Cardiac fibroblast (primary cell): ENCODE data around the gene NAP1L5.

Experiments used
- DNase-seq, 2 donors: peaks; one replicate each; pipeline versions ENCODE4 v3.0.0 to v3.0.0-alpha.2; 2010; ENCODE audit warnings: low read depth in 2 of 2
- H3K4me3 ChIP-seq, 2 donors: replicated peaks in 1 of 2; 1 replicate in 1 of 2; 2 replicates in 1 of 2; pipeline ENCODE4 v1.5.1; 2011; ENCODE audit warnings: low read depth in 2 of 2, low read length in 2 of 2, mild to moderate bottlenecking in 2 of 2, moderate library complexity in 1 of 2
- TF ChIP-seq, protein P1 (sequence below): IDR thresholded peaks from one replicate; pipeline ENCODE4 v1.5.1; 2011; ENCODE audit warnings: low read depth, mild to moderate bottlenecking, low read length, inconsistent platforms

The NAP1L5 gene

DNA sequence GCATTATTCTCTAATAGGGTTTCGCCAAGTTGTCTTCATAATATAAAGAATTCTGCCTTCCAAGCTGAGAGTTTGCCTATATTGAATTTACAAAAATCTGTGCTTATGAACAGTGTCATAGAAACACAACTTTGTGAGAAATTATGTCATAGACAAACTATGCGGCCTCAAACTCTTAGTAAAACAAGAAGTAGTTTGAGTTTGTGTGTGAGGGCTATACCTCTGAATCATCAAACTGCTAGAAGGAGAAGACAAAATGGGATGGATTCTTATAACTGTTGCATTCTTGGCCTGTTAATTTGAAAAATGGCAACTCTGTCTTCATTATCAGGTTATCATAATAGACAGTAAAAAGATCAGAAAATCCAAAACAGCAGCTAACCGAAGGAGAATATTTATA lies 46.1 kb upstream of the NAP1L5 start:
- H3K4me3 ChIP-seq, result no peak overlapping the region
- TF ChIP-seq, protein P1, sequence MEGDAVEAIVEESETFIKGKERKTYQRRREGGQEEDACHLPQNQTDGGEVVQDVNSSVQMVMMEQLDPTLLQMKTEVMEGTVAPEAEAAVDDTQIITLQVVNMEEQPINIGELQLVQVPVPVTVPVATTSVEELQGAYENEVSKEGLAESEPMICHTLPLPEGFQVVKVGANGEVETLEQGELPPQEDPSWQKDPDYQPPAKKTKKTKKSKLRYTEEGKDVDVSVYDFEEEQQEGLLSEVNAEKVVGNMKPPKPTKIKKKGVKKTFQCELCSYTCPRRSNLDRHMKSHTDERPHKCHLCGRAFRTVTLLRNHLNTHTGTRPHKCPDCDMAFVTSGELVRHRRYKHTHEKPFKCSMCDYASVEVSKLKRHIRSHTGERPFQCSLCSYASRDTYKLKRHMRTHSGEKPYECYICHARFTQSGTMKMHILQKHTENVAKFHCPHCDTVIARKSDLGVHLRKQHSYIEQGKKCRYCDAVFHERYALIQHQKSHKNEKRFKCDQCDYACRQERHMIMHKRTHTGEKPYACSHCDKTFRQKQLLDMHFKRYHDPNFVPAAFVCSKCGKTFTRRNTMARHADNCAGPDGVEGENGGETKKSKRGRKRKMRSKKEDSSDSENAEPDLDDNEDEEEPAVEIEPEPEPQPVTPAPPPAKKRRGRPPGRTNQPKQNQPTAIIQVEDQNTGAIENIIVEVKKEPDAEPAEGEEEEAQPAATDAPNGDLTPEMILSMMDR, result no peak
- DNase-seq, result peak; percentile 41 to 87

DNA sequence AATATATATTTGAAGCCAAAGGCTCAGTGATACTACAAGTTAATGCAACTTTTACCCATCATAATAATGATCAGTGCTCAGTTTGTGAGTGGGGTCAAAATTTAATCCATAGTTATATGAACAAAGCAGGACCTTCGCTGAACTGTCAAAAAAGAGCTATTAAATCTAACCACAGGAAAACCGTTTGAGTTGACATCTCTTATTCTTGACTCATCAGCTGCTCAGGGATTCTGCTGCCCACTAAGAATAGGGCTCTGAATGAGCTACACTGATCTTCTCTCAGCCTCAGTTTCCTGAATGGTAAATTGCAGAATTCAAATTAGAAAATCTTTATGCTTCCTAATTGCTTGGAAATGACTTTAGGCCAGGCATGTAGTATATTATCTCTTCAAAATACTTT lies 44.9 kb upstream of the NAP1L5 start:
- DNase-seq, result no peak
- TF ChIP-seq, protein P1, result no peak
- no peak overlapping the region for H3K4me3 ChIP-seq

DNA sequence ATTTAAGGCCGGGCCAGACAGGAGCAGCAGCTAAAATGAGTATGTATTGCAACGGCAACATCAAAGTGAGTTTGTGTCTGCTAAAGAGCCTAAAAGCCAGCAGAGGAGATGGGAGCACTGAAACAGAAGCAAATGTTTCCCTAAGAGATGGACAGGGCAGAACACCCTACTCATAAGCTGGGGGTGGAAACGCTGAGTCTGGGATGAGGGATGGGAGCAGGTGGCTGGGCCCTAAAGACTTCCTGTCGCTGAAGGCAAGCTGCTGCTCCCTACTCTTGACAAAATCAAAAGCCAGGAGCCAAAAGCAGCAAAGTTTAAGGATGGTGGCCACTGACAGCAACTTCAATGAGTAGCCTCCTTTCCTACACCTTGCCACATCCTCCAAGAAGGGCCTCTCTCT lies 40.6 kb upstream of the NAP1L5 start:
- no peak overlapping the region for H3K4me3 ChIP-seq
- DNase-seq, result no peak
- TF ChIP-seq, protein P1, result no peak

- H3K4me3 ChIP-seq, result no peak overlapping the region
- TF ChIP-seq, protein P1, result no peak
- no peak for DNase-seq
These were observed 39.8 kb upstream of the NAP1L5 start for GRCh38 chr4:88737307-88737941.

- TF ChIP-seq, protein P1, result no peak
- no peak for DNase-seq
- H3K4me3 ChIP-seq, result no peak overlapping the region
These were observed 38.6 kb upstream of the NAP1L5 start for GRCh38 chr4:88736264-88736663.

DNA sequence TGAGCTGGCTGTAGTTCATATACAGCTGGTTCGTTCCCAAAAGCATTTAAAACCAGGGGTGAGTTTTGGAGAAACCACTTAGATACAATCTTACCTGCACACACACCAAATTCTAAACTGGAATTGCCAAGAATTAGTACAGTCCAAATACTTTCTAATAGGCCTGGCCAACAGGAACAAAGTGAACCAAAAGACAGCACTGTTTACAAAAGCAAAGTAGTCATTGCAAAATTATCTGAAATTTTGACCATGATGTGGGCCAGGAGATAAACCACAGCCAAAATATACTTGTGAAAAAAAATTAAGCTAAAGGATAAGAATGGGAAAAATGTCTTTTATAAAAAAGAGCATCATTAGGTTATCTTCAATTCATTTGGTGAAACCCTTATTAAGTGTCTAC lies 37.9 kb upstream of the NAP1L5 start:
- peak; percentile 31 to 40 for DNase-seq
- TF ChIP-seq, protein P1, result no peak
- no peak overlapping the region for H3K4me3 ChIP-seq

- TF ChIP-seq, protein P1, result no peak
- no peak for DNase-seq
- H3K4me3 ChIP-seq, result no peak overlapping the region
These were observed 36.8 kb upstream of the NAP1L5 start for GRCh38 chr4:88734403-88734949.
